IMR-90 (cell line): ENCODE results near the gene PPARG. TPM values are rescaled to one million over a fixed set of nuclear protein-coding genes. Genes with fewer than 3 reads are reported as not detected.

ENCODE experiments used
- ATAC-seq: fragments of 200-7000 bp; cut with Tn5 transposase; 2 replicates; pipeline ENCODE4 v1.9.1; 2020; ENCODE audit warnings: low read depth, mild to moderate bottlenecking, moderate library complexity
- BruUV-seq: library from RNA; stranded (reverse); fragments of 400-500 nt; replicated peaks from 2 replicates; lab custom pipeline; 2021; lab: Mats Ljungman, UMichigan
- CTCF ChIA-PET: fragments of 300-600 bp; formaldehyde crosslinking; extraction: SDS; loops from one replicate; lab custom pipeline; 2021; ENCODE audit warnings: antibody characterized with exemption; lab: Yijun Ruan, JAX
- POLR2A ChIA-PET: fragments of 300-600 bp; sonication (Branson Sonifier 250); formaldehyde crosslinking; loops from one replicate; lab custom pipeline; 2022; ENCODE audit warnings: antibody characterized with exemption; ENCODE audit not compliant: unreplicated experiment; lab: Charles Lee
- DNase-seq: peaks from one replicate; pipeline ENCODE4 v3.0.0; 2013
- H2AFZ ChIP-seq: replicated peaks from 2 replicates; pipeline ENCODE3; 2013; ENCODE audit warnings: low read length, mild to moderate bottlenecking; ENCODE audit not compliant: poor library complexity
- H2AK5ac ChIP-seq: 2 replicates; pipeline ENCODE4 v1.6.1; 2013; ENCODE audit warnings: low read depth, low read length, inconsistent platforms
- H2AK9ac ChIP-seq: replicated peaks from 2 replicates; pipeline ENCODE3; 2013; ENCODE audit warnings: mild to moderate bottlenecking, low read depth, low read length, moderate library complexity; ENCODE audit not compliant: poor library complexity
- H2BK120ac ChIP-seq: 2 replicates; pipeline ENCODE4 v1.6.1; 2013; ENCODE audit warnings: low read depth, low read length, inconsistent platforms
- H2BK15ac ChIP-seq: 3 replicates; pipeline ENCODE4 v1.6.1; 2013; ENCODE audit warnings: low read depth, low read length, inconsistent platforms
- H2BK20ac ChIP-seq: 2 replicates; pipeline ENCODE4 v1.6.1; 2013; ENCODE audit warnings: low read depth, mild to moderate bottlenecking, inconsistent platforms, low read length, moderate library complexity
- H2BK5ac ChIP-seq: 2 replicates; pipeline ENCODE4 v1.6.1; 2013; ENCODE audit warnings: mild to moderate bottlenecking, low read depth, low read length, inconsistent platforms; ENCODE audit not compliant: poor library complexity, severe bottlenecking
- H3K14ac ChIP-seq: replicated peaks from 2 replicates; pipeline ENCODE4 v1.6.1; 2013; ENCODE audit warnings: low read depth, low read length, inconsistent platforms
- H3K18ac ChIP-seq: 2 replicates; pipeline ENCODE4 v1.6.1; 2013; ENCODE audit warnings: low read depth, low read length, control low read depth
- H3K23ac ChIP-seq: 2 replicates; pipeline ENCODE4 v1.6.1; 2013; ENCODE audit warnings: low read depth, low read length, inconsistent platforms
- H3K27ac ChIP-seq: 2 replicates; pipeline ENCODE4 v1.5.1; 2013; ENCODE audit warnings: mild to moderate bottlenecking, control low read depth, low read length; ENCODE audit not compliant: insufficient read depth
- H3K27me3 ChIP-seq: 2 replicates; pipeline ENCODE4 v1.6.1; 2013; ENCODE audit warnings: low read length; ENCODE audit not compliant: control insufficient read depth, insufficient read depth
- H3K36me3 ChIP-seq: 2 replicates; pipeline ENCODE4 v1.6.1; 2013; ENCODE audit warnings: low read length, mixed read lengths; ENCODE audit not compliant: control insufficient read depth, insufficient read depth
- H3K4ac ChIP-seq: 2 replicates; pipeline ENCODE4 v1.6.1; 2013; ENCODE audit warnings: low read depth, low read length, inconsistent platforms
- H3K4me1 ChIP-seq: 2 replicates; pipeline ENCODE4 v1.6.1; 2013; ENCODE audit warnings: low read length, mixed read lengths; ENCODE audit not compliant: control insufficient read depth, insufficient read depth
- H3K4me2 ChIP-seq: 2 replicates; pipeline ENCODE4 v1.6.1; 2013; ENCODE audit warnings: low read depth, mild to moderate bottlenecking, control low read depth, low read length, moderate library complexity
- H3K4me3 ChIP-seq: 2 replicates; pipeline ENCODE4 v1.5.1; 2013; ENCODE audit warnings: low read depth, mild to moderate bottlenecking, control low read depth, low read length, moderate library complexity; ENCODE audit not compliant: insufficient read depth
- H3K56ac ChIP-seq: 2 replicates; pipeline ENCODE4 v1.6.1; 2013; ENCODE audit warnings: low read length, inconsistent platforms; ENCODE audit not compliant: insufficient read depth; ENCODE audit errors: extremely low read depth
- H3K79me1 ChIP-seq, 2 experiments: 2 replicates each; pipeline ENCODE4 v1.6.1; 2013; ENCODE audit warnings: low read length in 2 of 2, inconsistent platforms in 1 of 2, low read depth in 1 of 2
- H3K9ac ChIP-seq: 2 replicates; pipeline ENCODE4 v1.6.1; 2013; ENCODE audit warnings: low read depth, low read length, control low read depth
- H3K9me1 ChIP-seq: 2 replicates; pipeline ENCODE4 v1.6.1; 2013; ENCODE audit warnings: low read length, inconsistent platforms; ENCODE audit not compliant: insufficient read depth
- H3K9me3 ChIP-seq: 2 replicates; pipeline ENCODE4 v1.6.1; 2013; ENCODE audit warnings: low read length; ENCODE audit not compliant: control insufficient read depth, insufficient read depth
- H4K20me1 ChIP-seq: 2 replicates; pipeline ENCODE4 v1.6.1; 2013; ENCODE audit warnings: low read length, inconsistent platforms; ENCODE audit not compliant: insufficient read depth
- H4K5ac ChIP-seq: 2 replicates; pipeline ENCODE4 v1.6.1; 2013; ENCODE audit warnings: mild to moderate bottlenecking, low read depth, low read length, control low read depth
- H4K8ac ChIP-seq, 2 experiments: 2 replicates each; pipeline ENCODE4 v1.6.1; 2013; ENCODE audit warnings: low read depth in 2 of 2, low read length in 2 of 2, control low read depth in 1 of 2, inconsistent platforms in 1 of 2
- H4K91ac ChIP-seq: 2 replicates; pipeline ENCODE4 v1.6.1; 2013; ENCODE audit warnings: low read depth, low read length, inconsistent platforms; ENCODE audit not compliant: insufficient read depth
- BHLHE40 ChIP-seq: fragments of 150-350 bp; IDR thresholded peaks from 2 replicates; pipeline ENCODE4 v1.6.1; 2016; ENCODE audit warnings: mild to moderate bottlenecking, low read depth, low read length
- CEBPB ChIP-seq: IDR thresholded peaks from 2 replicates; pipeline ENCODE4 v1.6.1; 2012; ENCODE audit warnings: low read depth, low read length, improper control_type of control experiment
- CHD1 ChIP-seq: IDR thresholded peaks from 2 replicates; pipeline ENCODE4 v1.6.1; 2012; ENCODE audit warnings: low read depth, low read length, improper control_type of control experiment
- CTCF ChIP-seq: conservative IDR thresholded peaks from 2 replicates; pipeline ENCODE4 v1.5.1; 2012; ENCODE audit warnings: mild to moderate bottlenecking, low read depth, low read length, improper control_type of control experiment
- ELK1 ChIP-seq: fragments of 150-350 bp; IDR thresholded peaks from 2 replicates; pipeline ENCODE4 v1.6.1; 2016; ENCODE audit warnings: low read depth, mild to moderate bottlenecking, low read length, moderate library complexity, borderline replicate concordance
- FOS ChIP-seq: fragments of 150-350 bp; IDR thresholded peaks from 2 replicates; pipeline ENCODE4 v1.6.1; 2016; ENCODE audit warnings: low read depth, low read length
- MAFK ChIP-seq: IDR thresholded peaks from 2 replicates; pipeline ENCODE4 v1.6.1; 2012; ENCODE audit warnings: low read depth, low read length, improper control_type of control experiment
- MAZ ChIP-seq: IDR thresholded peaks from 2 replicates; pipeline ENCODE4 v1.6.1; 2012; ENCODE audit warnings: low read depth, mild to moderate bottlenecking, low read length, improper control_type of control experiment, moderate library complexity, borderline replicate concordance
- MXI1 ChIP-seq: IDR thresholded peaks from 2 replicates; pipeline ENCODE4 v1.6.1; 2012; ENCODE audit warnings: low read depth, mild to moderate bottlenecking, low read length, moderate library complexity, borderline replicate concordance
- NFE2L2 ChIP-seq: fragments of 150-350 bp; IDR thresholded peaks from 2 replicates; pipeline ENCODE4 v1.6.1; 2016; ENCODE audit warnings: low read depth, mild to moderate bottlenecking, low read length
- POLR2A ChIP-seq: IDR thresholded peaks from 2 replicates; pipeline ENCODE4 v1.6.1; 2012; ENCODE audit warnings: mild to moderate bottlenecking, low read depth, low read length
- RAD21 ChIP-seq: IDR thresholded peaks from 2 replicates; pipeline ENCODE4 v1.6.1; 2012; ENCODE audit warnings: low read length, improper control_type of control experiment
- RCOR1 ChIP-seq: IDR thresholded peaks from 2 replicates; pipeline ENCODE4 v1.6.1; 2012; ENCODE audit warnings: mild to moderate bottlenecking, low read length, improper control_type of control experiment; ENCODE audit not compliant: insufficient replicate concordance
- RFX5 ChIP-seq: IDR thresholded peaks from 2 replicates; pipeline ENCODE4 v1.8.0; 2012; ENCODE audit warnings: low read depth, mild to moderate bottlenecking, low read length, moderate library complexity
- USF2 ChIP-seq: fragments of 150-350 bp; IDR thresholded peaks from 2 replicates; pipeline ENCODE4 v1.6.1; 2017; ENCODE audit warnings: mild to moderate bottlenecking, antibody characterized with exemption, low read length, low read depth
- WGBS, 2 experiments: methylation state at CpG; one replicate each; pipeline versions ENCODE4 v1.1.5 to v1.1.7; 2013; ENCODE audit warnings: missing lambda C conversion rate in 2 of 2; ENCODE audit not compliant: insufficient read length in 1 of 2; ENCODE audit errors: extremely low coverage in 2 of 2; 5-methylcytosine and 5-hydroxymethylcytosine counted together
- dilution Hi-C: fragments of 300-500 bp; cut with HindIII; formaldehyde crosslinking; loops from one replicate; pipeline ENCODE4 v1.14.3; 2018; ENCODE audit warnings: low sequenced_read_pairs; ENCODE audit not compliant: unreplicated experiment
- in situ Hi-C: fragments of 300-500 bp; cut with MboI; formaldehyde crosslinking; loops from 3 replicates; pipeline ENCODE4 v1.14.3; 2019; ENCODE audit warnings: low sequenced_read_pairs, inconsistent platforms, mixed read lengths
- intact Hi-C: fragments of 100-400 bp; cut with micrococcal nuclease; formaldehyde crosslinking; loops from 2 replicates; pipeline ENCODE4 v1.10.0; 2022
- polyA plus RNA-seq, 3 experiments: library from polyadenylated mRNA; depleted of rRNA; stranded (reverse); fragments of >200 nt; gene quantifications; 2 replicates each; pipeline ENCODE4 v1.2.3, GENCODE V29; 2012; ENCODE audit warnings: low replicate concordance in 1 of 3
- total RNA-seq: library from RNA; depleted of rRNA; stranded (reverse); fragments of >200 nt; gene quantifications from 2 replicates; pipeline ENCODE4 v1.2.3, GENCODE V29; 2012

PPARG gene
- total and polyA plus RNA-seq, 2 of the 4 experiments (the other 2 are of a cell fraction), result 11.2 to 23.8 TPM

- dilution Hi-C loops, result no loop called here
- no peaks in the 10 kb centered on the region for H3K9me3 ChIP-seq
- no peak overlapping the region for H2AK9ac ChIP-seq
- H3K79me1 ChIP-seq, result no peaks in the 10 kb centered on the region
- no peak overlapping the region; the same call in 2 of the 3 replicates for H2BK15ac ChIP-seq
- H2AK5ac ChIP-seq, result 0 out of 2 replicates have a peak overlapping the region, but pooled peaks have one; percentile 5
- no CpG with 5 or more reads among the region's 20 CpGs for WGBS, 2 experiments
- H3K4ac ChIP-seq, result no peak overlapping the region
- no peak overlapping the region for H2AFZ ChIP-seq
- H2BK5ac ChIP-seq, result no peak overlapping the region
- ATAC-seq, result no peak; the same call in 1 of the 2 replicates
- no peak overlapping the region for H4K8ac ChIP-seq
- no peak overlapping the region for H4K5ac ChIP-seq
- H3K9me1 ChIP-seq, result no peaks in the 10 kb centered on the region
- no peak overlapping the region for H3K14ac ChIP-seq
- peak; percentile 33 for DNase-seq
- in situ Hi-C loops, result no loop called here
- no peak overlapping the region for H3K27ac ChIP-seq
- no peak overlapping the region for H2BK20ac ChIP-seq
- H3K23ac ChIP-seq, result no peak overlapping the region
- H3K56ac ChIP-seq, result no peak overlapping the region
- intact Hi-C loops, result no loop called here
- ChIA-PET POLR2A (no interaction called here), CTCF (interaction anchor here (0.6 kb wide), 2 partner anchors 11 kb away, joined by 3 read pairs; no protein-coding TSS in a partner anchor)
- H3K4me2 ChIP-seq, result no peak overlapping the region
- H2BK120ac ChIP-seq, result no peak overlapping the region
- peaks cover 5% of the 10 kb centered on the region; the same call in 1 of the 2 replicates for H3K27me3 ChIP-seq
- no peak overlapping the region for H3K9ac ChIP-seq
- BruUV-seq, result no TSS peak
- no peak overlapping the region for H4K91ac ChIP-seq
- H3K36me3 ChIP-seq, result no peaks in the 10 kb centered on the region
- peaks cover 8% of the 10 kb centered on the region for H3K4me1 ChIP-seq
- H3K18ac ChIP-seq, result no peak overlapping the region
- H3K4me3 ChIP-seq, result no peak overlapping the region
- no peaks in the 10 kb centered on the region for H4K20me1 ChIP-seq
- TF ChIP-seq USF2 (no peak), FOS (no peak), BHLHE40 (no peak), MXI1 (no peak), RAD21 (no peak), CHD1 (no peak), CEBPB (no peak), ELK1 (no peak), CTCF (no peak), MAFK (no peak), RCOR1 (no peak), MAZ (no peak), RFX5 (no peak), NFE2L2 (no peak), POLR2A (no peak)
Measured at GRCh38 chr3:12442654-12443501, 154.0 kb downstream of the PPARG start.
